ENCODE measurements around the gene CCDC68. TPM values are rescaled to one million over a fixed set of nuclear protein-coding genes. Genes with fewer than 3 reads are reported as not detected.

CCDC68 gene
- total RNA-seq, 3 donors from 2014 or later: 32.5 to 71.4 (median 54.3) TPM

DNA sequence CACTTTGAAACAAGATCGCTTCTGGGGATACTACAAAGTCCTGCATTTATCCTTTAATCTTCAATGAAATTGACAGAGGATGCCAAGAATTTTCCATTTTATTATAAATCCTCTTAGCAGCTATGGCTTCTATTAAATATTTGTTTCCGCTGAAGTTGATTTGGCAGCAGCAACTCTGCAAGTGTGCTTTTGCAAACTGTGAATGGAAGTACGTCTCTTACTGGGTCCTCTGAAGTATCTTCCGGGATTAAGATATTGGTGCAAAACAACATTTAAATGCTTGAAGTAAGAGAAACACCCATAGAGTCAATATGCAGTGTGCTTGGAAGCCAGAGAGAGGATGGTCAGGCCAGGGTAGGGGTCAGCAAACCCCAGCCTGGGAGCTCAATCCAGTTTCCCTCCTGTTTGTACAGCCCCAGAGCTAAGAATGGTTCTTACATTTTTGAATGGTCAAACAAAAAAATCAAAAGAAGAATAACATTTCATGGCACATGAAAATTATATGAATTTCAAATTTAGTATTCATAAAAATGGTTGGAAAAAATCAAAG, 13.6 kb downstream of the CCDC68 start:
- Histone ChIP-seq H3K4me1 (ENCODE audit: low read depth) (peaks cover 39% of the 10 kb centered on the region), H3K4me3 (no peak overlapping the region), H3K9me3 (no peaks in the 10 kb centered on the region), H3K36me3 (ENCODE audit: low read depth) (no peaks in the 10 kb centered on the region)
- TF ChIP-seq, protein P1, sequence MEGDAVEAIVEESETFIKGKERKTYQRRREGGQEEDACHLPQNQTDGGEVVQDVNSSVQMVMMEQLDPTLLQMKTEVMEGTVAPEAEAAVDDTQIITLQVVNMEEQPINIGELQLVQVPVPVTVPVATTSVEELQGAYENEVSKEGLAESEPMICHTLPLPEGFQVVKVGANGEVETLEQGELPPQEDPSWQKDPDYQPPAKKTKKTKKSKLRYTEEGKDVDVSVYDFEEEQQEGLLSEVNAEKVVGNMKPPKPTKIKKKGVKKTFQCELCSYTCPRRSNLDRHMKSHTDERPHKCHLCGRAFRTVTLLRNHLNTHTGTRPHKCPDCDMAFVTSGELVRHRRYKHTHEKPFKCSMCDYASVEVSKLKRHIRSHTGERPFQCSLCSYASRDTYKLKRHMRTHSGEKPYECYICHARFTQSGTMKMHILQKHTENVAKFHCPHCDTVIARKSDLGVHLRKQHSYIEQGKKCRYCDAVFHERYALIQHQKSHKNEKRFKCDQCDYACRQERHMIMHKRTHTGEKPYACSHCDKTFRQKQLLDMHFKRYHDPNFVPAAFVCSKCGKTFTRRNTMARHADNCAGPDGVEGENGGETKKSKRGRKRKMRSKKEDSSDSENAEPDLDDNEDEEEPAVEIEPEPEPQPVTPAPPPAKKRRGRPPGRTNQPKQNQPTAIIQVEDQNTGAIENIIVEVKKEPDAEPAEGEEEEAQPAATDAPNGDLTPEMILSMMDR (IDR thresholded peaks at IDR 0.05): no peak
- DNase-seq (no peak), ATAC-seq (no peak)
- intact Hi-C loops (cut with DNase I, micrococcal nuclease): no loop called here

- DNase-seq (no peak), ATAC-seq (no peak)
- H3K4me1 ChIP-seq (ENCODE audit: low read depth): peaks cover 18% of the 10 kb centered on the region
- intact Hi-C loops (cut with DNase I, micrococcal nuclease): no loop called here
- H3K36me3 ChIP-seq (ENCODE audit: low read depth): no peaks in the 10 kb centered on the region
- no peaks in the 10 kb centered on the region for H3K9me3 ChIP-seq
- no peak overlapping the region for H3K4me3 ChIP-seq
- TF ChIP-seq, protein P1 (IDR thresholded peaks at IDR 0.05): no peak
Measured at GRCh38 chr18:54942569-54942968, 16.7 kb downstream of the CCDC68 start.

- ATAC-seq: no peak
- H3K36me3 ChIP-seq (ENCODE audit: low read depth): no peaks in the 10 kb centered on the region
Measured at GRCh38 chr18:54942144-54942543, 17.1 kb downstream of the CCDC68 start.

GRCh38 chr18:54939361-54939917, 19.8 kb downstream of the CCDC68 start:
- no peaks in the 10 kb centered on the region for H3K4me1 ChIP-seq (ENCODE audit: low read depth)
- H3K4me3 ChIP-seq: no peak overlapping the region
- TF ChIP-seq, protein P1 (IDR thresholded peaks at IDR 0.05): no peak
- intact Hi-C loops (cut with DNase I, micrococcal nuclease): no loop called here
- DNase-seq (no peak), ATAC-seq (no peak)
- no peaks in the 10 kb centered on the region for H3K36me3 ChIP-seq (ENCODE audit: low read depth)
- no peaks in the 10 kb centered on the region for H3K9me3 ChIP-seq

More at GRCh38 chr18:54942144-54942543, 17.1 kb downstream of the CCDC68 start:
- Histone ChIP-seq H3K4me1 (ENCODE audit: low read depth) (peaks cover 15% of the 10 kb centered on the region), H3K4me3 (no peak overlapping the region), H3K9me3 (no peaks in the 10 kb centered on the region)
- DNase-seq: no peak
- intact Hi-C loops (cut with DNase I, micrococcal nuclease): no loop called here
- TF ChIP-seq, protein P1 (IDR thresholded peaks at IDR 0.05): no peak

GRCh38 chr18:54938506-54938905, 20.8 kb downstream of the CCDC68 start:
- no peak overlapping the region for H3K4me3 ChIP-seq
- no peak for ATAC-seq
- no peaks in the 10 kb centered on the region for H3K36me3 ChIP-seq (ENCODE audit: low read depth)
- TF ChIP-seq, protein P1 (IDR thresholded peaks at IDR 0.05): no peak
- DNase-seq: no peak
- no peaks in the 10 kb centered on the region for H3K9me3 ChIP-seq
- H3K4me1 ChIP-seq (ENCODE audit: low read depth): no peaks in the 10 kb centered on the region
- intact Hi-C loops (cut with DNase I, micrococcal nuclease): no loop called here

All from mucosa of descending colon (tissue), 3 donors.